GM18907 (cell line): ENCODE data around the gene USP12.
A peak's percentile ranks its signal among the peaks of the same experiment; 100 is the strongest.
"Not testable (repeated sequence)": the region's sequence is repeated elsewhere in the genome, so short reads cannot be mapped to it uniquely, and the experiment has no call there.

ENCODE experiments used
- ATAC-seq: cut with Tn5 transposase; IDR thresholded peaks from one replicate; pipeline ENCODE4 v1.9.1; 2021; ENCODE audit warnings: mild to moderate bottlenecking, moderate library complexity; ENCODE audit not compliant: unreplicated experiment

Gene USP12

GRCh38 chr13:27151798-27152599 is 19.6 kb downstream of the USP12 start:
- ATAC-seq = peak; percentile 35

GRCh38 chr13:27149702-27150101 is 21.9 kb downstream of the USP12 start:
- ATAC-seq = no peak

- ATAC-seq = no peak
Observed at GRCh38 chr13:27148900-27149299, 22.7 kb downstream of the USP12 start.

- peak; percentile 65 for ATAC-seq
Observed at GRCh38 chr13:27147530-27148170, 24.0 kb downstream of the USP12 start.

GRCh38 chr13:27141746-27142145 is 29.9 kb downstream of the USP12 start:
- no peak for ATAC-seq

- ATAC-seq = not testable (repeated sequence)
Observed at GRCh38 chr13:27141159-27141558, 30.5 kb downstream of the USP12 start.

GRCh38 chr13:27140060-27140459 is 31.6 kb downstream of the USP12 start:
- no peak for ATAC-seq

- no peak for ATAC-seq
Observed at GRCh38 chr13:27139565-27139964, 32.0 kb downstream of the USP12 start.

- no peak for ATAC-seq
Observed at GRCh38 chr13:27138457-27139093, 33.0 kb downstream of the USP12 start.

- no peak for ATAC-seq
Observed at GRCh38 chr13:27137759-27138158, 33.9 kb downstream of the USP12 start.

GRCh38 chr13:27135023-27135422 is 36.6 kb downstream of the USP12 start:
- ATAC-seq = no peak

- no peak for ATAC-seq
Observed at GRCh38 chr13:27133889-27134288, 37.7 kb downstream of the USP12 start.

GRCh38 chr13:27132538-27132937 is 39.1 kb downstream of the USP12 start:
- peak; percentile 36 for ATAC-seq

GRCh38 chr13:27131906-27132305 is 39.7 kb downstream of the USP12 start:
- ATAC-seq = no peak

GRCh38 chr13:27130979-27131623 is 40.5 kb downstream of the USP12 start:
- peak; percentile 90 for ATAC-seq

- no peak for ATAC-seq
Observed at GRCh38 chr13:27130223-27130978, 41.2 kb downstream of the USP12 start.

- no peak for ATAC-seq
Observed at GRCh38 chr13:27128825-27129627, 42.6 kb downstream of the USP12 start.

- ATAC-seq = no peak
Observed at GRCh38 chr13:27126859-27127258, 44.8 kb downstream of the USP12 start.

- ATAC-seq = no peak
Observed at GRCh38 chr13:27125357-27126282, 46.0 kb downstream of the USP12 start.
